GM21360 (cell line): ENCODE results near the gene ST6GAL1.
"Not testable (repeated sequence)": the region's sequence is repeated elsewhere in the genome, so short reads cannot be mapped to it uniquely, and the experiment has no call there.

Source experiments
- ATAC-seq: cut with Tn5 transposase; IDR thresholded peaks from one replicate; pipeline ENCODE4 v1.9.1; 2021; ENCODE audit warnings: mild to moderate bottlenecking, moderate library complexity; ENCODE audit not compliant: unreplicated experiment

The ST6GAL1 gene

GRCh38 chr3:186939536-186939935, 9.2 kb downstream of the ST6GAL1 start:
- ATAC-seq, result no peak

GRCh38 chr3:186940967-186941366, 10.6 kb downstream of the ST6GAL1 start:
- no peak for ATAC-seq

GRCh38 chr3:186942168-186942567, 11.8 kb downstream of the ST6GAL1 start:
- ATAC-seq, result no peak

- no peak for ATAC-seq
Observed at GRCh38 chr3:186945255-186945823, 15.0 kb downstream of the ST6GAL1 start.

GRCh38 chr3:186946756-186947375, 16.5 kb downstream of the ST6GAL1 start:
- ATAC-seq, result peak; percentile 75

GRCh38 chr3:186949281-186949982, 19.1 kb downstream of the ST6GAL1 start:
- no peak for ATAC-seq

- no peak for ATAC-seq
Observed at GRCh38 chr3:186950402-186951093, 20.2 kb downstream of the ST6GAL1 start.

GRCh38 chr3:186951640-186952552, 21.6 kb downstream of the ST6GAL1 start:
- no peak for ATAC-seq

- no peak for ATAC-seq
Observed at GRCh38 chr3:186953011-186953487, 22.7 kb downstream of the ST6GAL1 start.

GRCh38 chr3:186953992-186954699, 23.8 kb downstream of the ST6GAL1 start:
- not testable (repeated sequence) for ATAC-seq

GRCh38 chr3:186955898-186956696, 25.8 kb downstream of the ST6GAL1 start:
- no peak for ATAC-seq

- ATAC-seq, result peak; percentile 58
Observed at GRCh38 chr3:186959029-186959624, 28.8 kb downstream of the ST6GAL1 start.

GRCh38 chr3:186960347-186960746, 30.0 kb downstream of the ST6GAL1 start:
- no peak for ATAC-seq

- ATAC-seq, result no peak
Observed at GRCh38 chr3:186962445-186962844, 32.1 kb downstream of the ST6GAL1 start.

- ATAC-seq, result no peak
Observed at GRCh38 chr3:186963636-186964035, 33.3 kb downstream of the ST6GAL1 start.

- ATAC-seq, result no peak
Observed at GRCh38 chr3:186964071-186964470, 33.7 kb downstream of the ST6GAL1 start.

- no peak for ATAC-seq
Observed at GRCh38 chr3:186964616-186965015, 34.3 kb downstream of the ST6GAL1 start.

- ATAC-seq, result peak; percentile 59
Observed at GRCh38 chr3:186965141-186965879, 35.0 kb downstream of the ST6GAL1 start.
